HepG2 (cell line): ENCODE measurements around the gene RGL1. TPM values are rescaled to one million over a fixed set of nuclear protein-coding genes. Genes with fewer than 3 reads are reported as not detected.

Experiments
- ATAC-seq: fragments of 200-7000 bp; cut with Tn5 transposase; 3 replicates; pipeline ENCODE4 v1.9.1; 2020; ENCODE audit warnings: mild to moderate bottlenecking, moderate library complexity
- BruUV-seq: library from RNA; stranded (reverse); fragments of 400-500 nt; replicated peaks from 2 replicates; lab custom pipeline; 2021; lab: Mats Ljungman, UMichigan
- CTCF ChIA-PET: fragments of 300-600 bp; formaldehyde crosslinking; extraction: SDS; loops from one replicate; lab custom pipeline; 2021; ENCODE audit warnings: low total read pairs, inconsistent platforms, low intra/inter-chr PET ratio; lab: Yijun Ruan, JAX
- POLR2A ChIA-PET: fragments of 350-600 bp; sonication (Branson Sonifier 250); formaldehyde crosslinking; loops from one replicate; lab custom pipeline; 2020; ENCODE audit warnings: antibody characterized with exemption, inconsistent platforms; lab: Yijun Ruan, JAX
- DNase-seq: peaks from one replicate; pipeline ENCODE4 v3.0.0-alpha.2; 2015; ENCODE audit warnings: low spot score
- FAIRE-seq: peaks from 3 replicates; lab custom pipeline; 2011; peaks lifted over from hg19 to GRCh38; lab: Jason Lieb, UNC
- H2AFZ ChIP-seq: one replicate; pipeline ENCODE4 v1.6.1; 2011; ENCODE audit warnings: low read length, inconsistent platforms
- H3K27ac ChIP-seq: fragments of 300-600 bp; 3 replicates; pipeline ENCODE4 v1.8.0; 2011; ENCODE audit warnings: mixed run types, mild to moderate bottlenecking, mixed read lengths, low read length, inconsistent platforms; ENCODE audit not compliant: insufficient read depth; ENCODE audit errors: extremely low read length
- H3K27me3 ChIP-seq, 2 experiments: fragments of 200-600 bp in 1 of 2; 2 replicates in 1 of 2; 3 replicates in 1 of 2; pipeline versions ENCODE4 v1.6.0 to v1.8.0; 2011; ENCODE audit warnings: low read length in 2 of 2, mild to moderate bottlenecking in 2 of 2, moderate library complexity in 2 of 2, inconsistent platforms in 1 of 2; ENCODE audit not compliant: insufficient read depth in 2 of 2, control insufficient read depth in 1 of 2
- H3K36me3 ChIP-seq, 2 experiments: fragments of 200-600 bp in 1 of 2; replicated peaks in 1 of 2; 2 replicates in 1 of 2; 3 replicates in 1 of 2; pipeline versions ENCODE4 v1.5.1 to v1.8.0; 2011; ENCODE audit warnings: low read length in 2 of 2, inconsistent platforms in 1 of 2; ENCODE audit not compliant: insufficient read depth in 2 of 2, control insufficient read depth in 1 of 2
- H3K4me1 ChIP-seq: 2 replicates; pipeline ENCODE4 v1.5.1; 2012; ENCODE audit warnings: low read length, inconsistent platforms; ENCODE audit not compliant: insufficient read depth
- H3K4me2 ChIP-seq: 2 replicates; pipeline ENCODE4 v1.6.0; 2011; ENCODE audit warnings: low read depth, low read length, inconsistent platforms
- H3K4me3 ChIP-seq, 3 experiments: fragments of 200-600 bp in 1 of 3; sonication (generic), shearing (Covaris generic) in 1 of 3; replicated peaks in 1 of 3; 2 replicates each; pipeline ENCODE4 v1.5.1; 2011 to 2016; ENCODE audit warnings: low read length in 3 of 3, inconsistent platforms in 2 of 3, low read depth in 2 of 3, mild to moderate bottlenecking in 2 of 3, control low read depth in 1 of 3, mixed read lengths in 1 of 3; ENCODE audit not compliant: insufficient read depth in 1 of 3
- H3K79me2 ChIP-seq: one replicate; pipeline ENCODE4 v1.6.1; 2011; ENCODE audit warnings: low read length, inconsistent platforms; ENCODE audit not compliant: insufficient read depth
- H3K9ac ChIP-seq: 2 replicates; pipeline ENCODE4 v1.6.0; 2011; ENCODE audit warnings: mild to moderate bottlenecking, low read depth, low read length, inconsistent platforms; ENCODE audit not compliant: insufficient read depth
- H3K9me3 ChIP-seq: 2 replicates; pipeline ENCODE4 v1.5.1; 2012; ENCODE audit warnings: mild to moderate bottlenecking, low read length
- H4K20me1 ChIP-seq: 2 replicates; pipeline ENCODE4 v1.6.0; 2011; ENCODE audit warnings: inconsistent platforms, mild to moderate bottlenecking, low read length, moderate library complexity; ENCODE audit not compliant: insufficient read depth
- EEA1 ChIP-seq: sonication (generic); formaldehyde crosslinking; IDR thresholded peaks from 2 replicates; pipeline ENCODE4 v1.5.1; 2020; ENCODE audit warnings: mild to moderate bottlenecking, missing genetic modification reagents, borderline replicate concordance
- ETV5 ChIP-seq: IDR thresholded peaks from 2 replicates; pipeline ENCODE4 v1.6.1; 2018; ENCODE audit warnings: missing biosample characterization, missing genetic modification reagents, inconsistent platforms, borderline replicate concordance
- GPBP1L1 ChIP-seq: sonication (generic); formaldehyde crosslinking; IDR thresholded peaks from 2 replicates; pipeline ENCODE4 v1.5.0; 2020; ENCODE audit warnings: mild to moderate bottlenecking, missing genetic modification reagents
- HDAC6 ChIP-seq: fragments of 200-600 bp; sonication (generic); IDR thresholded peaks from 2 replicates; pipeline ENCODE4 v1.7.0; 2017; ENCODE audit warnings: mild to moderate bottlenecking, antibody characterized with exemption, low read length, low read depth
- NR2F6 ChIP-seq, 2 experiments: IDR thresholded peaks; 2 replicates each; pipeline ENCODE4 v1.6.1; 2016; ENCODE audit warnings: antibody characterized with exemption in 1 of 2, mild to moderate bottlenecking in 1 of 2
- PCBP1 ChIP-seq: fragments of 200-400 bp; formaldehyde crosslinking; IDR thresholded peaks from 2 replicates; pipeline ENCODE4 v1.6.1; 2017; ENCODE audit warnings: mild to moderate bottlenecking, low read depth, low read length, borderline replicate concordance
- SOX13 ChIP-seq, 3 experiments: fragments of 450-650 bp in 1 of 3; sonication (generic) in 1 of 3; formaldehyde crosslinking in 1 of 3; IDR thresholded peaks in 2 of 3; conservative IDR thresholded peaks in 1 of 3; 2 replicates each; pipeline versions ENCODE4 v1.5.0 to v1.6.1; 2016 to 2020; ENCODE audit warnings: antibody characterized with exemption in 1 of 3, mild to moderate bottlenecking in 1 of 3, missing compliant biosample characterization in 1 of 3, missing genetic modification reagents in 1 of 3, moderate library complexity in 1 of 3
- SUZ12 ChIP-seq: fragments of 150-350 bp; IDR thresholded peaks from 2 replicates; pipeline ENCODE4 v1.6.1; 2014; ENCODE audit warnings: low read depth, low read length
- ZMAT5 ChIP-seq: sonication (generic); formaldehyde crosslinking; IDR thresholded peaks from 2 replicates; pipeline ENCODE4 v1.5.0; 2020; ENCODE audit warnings: mild to moderate bottlenecking, low read depth, missing genetic modification reagents, borderline replicate concordance
- ZMYM3 ChIP-seq: sonication (generic); formaldehyde crosslinking; IDR thresholded peaks from 2 replicates; pipeline ENCODE4 v1.5.1; 2020; ENCODE audit warnings: mild to moderate bottlenecking, missing genetic modification reagents
- ZNF350 ChIP-seq: sonication (generic); formaldehyde crosslinking; IDR thresholded peaks from 2 replicates; pipeline ENCODE4 v1.4.0; 2020; ENCODE audit warnings: mild to moderate bottlenecking, low read depth, missing genetic modification reagents, borderline replicate concordance
- ZNF441 ChIP-seq: sonication (generic); formaldehyde crosslinking; IDR thresholded peaks from 2 replicates; pipeline ENCODE4 v1.7.0; 2021; ENCODE audit warnings: missing genetic modification reagents, borderline replicate concordance
- WGBS: methylation state at CpG from one replicate; pipeline ENCODE4 v1.1.6; 2017; ENCODE audit warnings: low lambda C conversion rate; 5-methylcytosine and 5-hydroxymethylcytosine counted together
- in situ Hi-C: cut with HindIII; loops from 2 replicates; pipeline ENCODE4 v1.10.0; 2017; ENCODE audit warnings: low pct_unique_long_range_greater_than_20kb; ENCODE audit not compliant: extremely low pct_ligation_motif_present
- intact Hi-C: fragments of 100-400 bp; cut with micrococcal nuclease; formaldehyde crosslinking; loops from one replicate; pipeline ENCODE4 v1.10.0; 2022; ENCODE audit not compliant: unreplicated experiment
- polyA plus RNA-seq, 8 experiments: library from polyadenylated mRNA; depleted of rRNA in 3 of 8; stranded (reverse) in 7 of 8; unstranded in 1 of 8; fragments of >200 nt; fragmentation: Illumina TruSeq in 4 of 8; extraction: Trizol in 4 of 8; gene quantifications; 2 replicates each; pipeline versions ENCODE4 v1.2.1 to v1.2.3, GENCODE V29; 2011 to 2016; ENCODE audit warnings: low read depth in 4 of 8, missing spikeins in 1 of 8, mixed read lengths in 1 of 8; ENCODE audit not compliant: insufficient read depth in 1 of 8
- total RNA-seq, 5 experiments: library from RNA; depleted of rRNA; stranded (reverse); fragments of >200 nt; fragmentation: Illumina TruSeq; extraction: Trizol; gene quantifications; 2 replicates each; pipeline ENCODE4 v1.2.3, GENCODE V29; 2016; ENCODE audit warnings: low read depth in 1 of 5

Gene RGL1
- total and polyA plus RNA-seq, 2 of the 13 experiments (the other 11 are each of a cell fraction or from before 2014, with no cell fraction given), result 3.5 to 4.7 TPM

GRCh38 chr1:183910845-183911244 is 105.9 kb downstream of the RGL1 start:
- 87% methylated on average over 4 of the region's 4 CpGs for WGBS
- peaks cover 11 to 12% of the 10 kb centered on the region in 2 experiments; a peak in 4 of 5 replicates for H3K36me3 ChIP-seq
- H3K4me1 ChIP-seq, result peaks cover 4% of the 10 kb centered on the region; the same call in 1 of the 2 replicates
- ATAC-seq, result no peak
- no peak for DNase-seq
- H3K4me2 ChIP-seq, result no peak overlapping the region
- H3K27ac ChIP-seq, result no peak overlapping the region
- TF ChIP-seq SUZ12 (no peak), HDAC6 (no peak), ETV5 (CRISPR knock-in tag) (no peak), ZNF350 (CRISPR knock-in tag) (no peak), EEA1 (CRISPR knock-in tag) (no peak), ZMAT5 (CRISPR knock-in tag) (no peak), ZNF441 (CRISPR knock-in tag) (no peak), GPBP1L1 (CRISPR knock-in tag) (no peak), ZMYM3 (CRISPR knock-in tag) (no peak), PCBP1 (no peak), SOX13 (IDR thresholded peaks at IDR 0.05) (no peak), SOX13 (CRISPR knock-in tag; conservative IDR thresholded peaks at IDR 0.05 in 1 of 2, IDR thresholded peaks at IDR 0.05 in 1 of 2) (no peak), NR2F6 (IDR thresholded peaks at IDR 0.05) (no peak), NR2F6 (CRISPR knock-in tag; IDR thresholded peaks at IDR 0.05) (no peak)
- TF ChIP-seq, all 625 proteins: peak for 0
- FAIRE-seq, result no peak
- Histone ChIP-seq H3K79me2 (no peaks in the 10 kb centered on the region), H3K9me3 (no peaks in the 10 kb centered on the region), H3K27me3 (no peaks in the 10 kb centered on the region), H4K20me1 (no peaks in the 10 kb centered on the region), H2AFZ (no peak overlapping the region), H3K4me3 (no peak overlapping the region), H3K9ac (no peak overlapping the region)
- in situ Hi-C loops (loop anchor here (5.0 kb wide), 1 partner anchor 254 kb away; no protein-coding TSS in a partner anchor), intact Hi-C loops (no loop called here)
- BruUV-seq, result no TSS peak
- ChIA-PET POLR2A (no interaction called here), CTCF (no interaction called here)
